ENCODE data around the gene SORT1. TPM values are rescaled to one million over a fixed set of nuclear protein-coding genes. Genes with fewer than 3 reads are reported as not detected.

The SORT1 gene
- polyA plus RNA-seq, 3 donors: 21.3 to 41.1 (median 35.3) TPM

GRCh38 chr1:109369167-109369746 lies 28.5 kb downstream of the SORT1 start:
- TF ChIP-seq CTCF (IDR thresholded peaks at IDR 0.05): no peak
- no CpG with 5 or more reads among the region's 6 CpGs for WGBS (ENCODE audit: insufficient coverage)
- Histone ChIP-seq H3K27me3 (ENCODE audit: control insufficient read depth in 2 of 2, insufficient read depth in 2 of 2, low read length in 2 of 2) (no peaks in the 10 kb centered on the region), H3K79me2 (ENCODE audit: insufficient read depth, low read length) (peaks cover 62% of the 10 kb centered on the region), H4K20me1 (ENCODE audit: insufficient read depth, low read length) (peaks cover 35% of the 10 kb centered on the region), H3K4me3 (replicated peaks in 1 of 3; ENCODE audit: low read depth in 2 of 3, low read length in 3 of 3) (peak overlapping the region in 1 of 3 experiments; percentile 44), H3K27ac (ENCODE audit: low read depth in 1 of 2, low read length in 2 of 2) (peak overlapping the region; percentile 35 to 58), H3K9ac (ENCODE audit: insufficient read depth, low read length, poor library complexity, severe bottlenecking) (no peak overlapping the region), H3K4me2 (replicated peaks; ENCODE audit: extremely low read depth, low read length, poor library complexity, severe bottlenecking) (peak overlapping the region; percentile 49), H3K4me1 (ENCODE audit: control insufficient read depth in 1 of 2, insufficient read depth in 2 of 2, low read length in 2 of 2) (peaks cover 54 to 60% of the 10 kb centered on the region in 2 donors), H3K9me3 (replicated peaks in 1 of 2; ENCODE audit: control insufficient read depth in 1 of 2, insufficient read depth in 1 of 2, low read length in 2 of 2) (no peaks in the 10 kb centered on the region), H2AFZ (ENCODE audit: insufficient read depth, low read depth, low read length, poor library complexity, severe bottlenecking) (no peak overlapping the region), H3K36me3 (replicated peaks in 1 of 2; ENCODE audit: control insufficient read depth in 1 of 2, insufficient read depth in 2 of 2, low read length in 2 of 2) (peaks cover 19 to 36% of the 10 kb centered on the region in 2 donors)
- H3K4me3 Mint-ChIP-seq: peak overlapping the region; percentile 43 to 74
- peaks cover 55% of the 10 kb centered on the region for H3K4me1 Mint-ChIP-seq
- peak; percentile 57 to 71 (median 62) for DNase-seq
- peaks cover 32 to 36% of the 10 kb centered on the region in 2 donors for H3K36me3 Mint-ChIP-seq
- H3K9me3 Mint-ChIP-seq: no peaks in the 10 kb centered on the region
- intact Hi-C loops (cut with micrococcal nuclease): no loop called here
- H3K27ac Mint-ChIP-seq: peak overlapping the region; percentile 72 to 89 (median 88)
- H3K27me3 Mint-ChIP-seq (ENCODE audit: low read depth in 3 of 3): peaks cover 0 to 1% (median 0%) of the 10 kb centered on the region in 3 donors

- Histone ChIP-seq H3K36me3 (replicated peaks in 1 of 2; ENCODE audit: control insufficient read depth in 1 of 2, insufficient read depth in 2 of 2, low read length in 2 of 2) (peaks cover 19 to 44% of the 10 kb centered on the region in 2 donors), H3K9ac (ENCODE audit: insufficient read depth, low read length, poor library complexity, severe bottlenecking) (no peak overlapping the region), H4K20me1 (ENCODE audit: insufficient read depth, low read length) (peaks cover 31% of the 10 kb centered on the region), H2AFZ (ENCODE audit: insufficient read depth, low read depth, low read length, poor library complexity, severe bottlenecking) (no peak overlapping the region), H3K27ac (ENCODE audit: low read depth in 1 of 2, low read length in 2 of 2) (peak overlapping the region in 1 of 2 donors; percentile 58), H3K4me2 (replicated peaks; ENCODE audit: extremely low read depth, low read length, poor library complexity, severe bottlenecking) (peak overlapping the region; percentile 49), H3K4me1 (ENCODE audit: control insufficient read depth in 1 of 2, insufficient read depth in 2 of 2, low read length in 2 of 2) (peaks cover 57 to 64% of the 10 kb centered on the region in 2 donors), H3K9me3 (replicated peaks in 1 of 2; ENCODE audit: control insufficient read depth in 1 of 2, insufficient read depth in 1 of 2, low read length in 2 of 2) (no peaks in the 10 kb centered on the region), H3K79me2 (ENCODE audit: insufficient read depth, low read length) (peaks cover 54% of the 10 kb centered on the region), H3K27me3 (ENCODE audit: control insufficient read depth in 2 of 2, insufficient read depth in 2 of 2, low read length in 2 of 2) (no peaks in the 10 kb centered on the region), H3K4me3 (replicated peaks in 1 of 3; ENCODE audit: low read depth in 2 of 3, low read length in 3 of 3) (peak overlapping the region in 1 of 3 experiments; percentile 44)
- Mint-ChIP-seq H3K4me3 (no peak overlapping the region), H3K27ac (peak overlapping the region in 3 of 7 donors; percentile 41 to 74 (median 72)), H3K36me3 (peaks cover 32 to 42% of the 10 kb centered on the region in 2 donors), H3K27me3 (ENCODE audit: low read depth in 3 of 3) (peaks cover 0 to 1% (median 0%) of the 10 kb centered on the region in 3 donors), H3K4me1 (peaks cover 60% of the 10 kb centered on the region), H3K9me3 (no peaks in the 10 kb centered on the region)
- WGBS (ENCODE audit: insufficient coverage): no CpG with 5 or more reads among the region's 1 CpG
- no peak for DNase-seq
- TF ChIP-seq CTCF (IDR thresholded peaks at IDR 0.05): no peak
- intact Hi-C loops (cut with micrococcal nuclease): no loop called here
Measured at GRCh38 chr1:109368464-109368863, 29.3 kb downstream of the SORT1 start.
